GM18505 (cell line): Measurements from ENCODE around the gene JHY.
"Not testable (repeated sequence)": the region's sequence is repeated elsewhere in the genome, so short reads cannot be mapped to it uniquely, and the experiment has no call there.

Experiments used
- ATAC-seq: cut with Tn5 transposase; IDR thresholded peaks from one replicate; pipeline ENCODE4 v1.9.1; 2021; ENCODE audit not compliant: unreplicated experiment
- POLR2A ChIP-seq: IDR thresholded peaks from 4 replicates; pipeline ENCODE4 v1.6.1; 2011; ENCODE audit warnings: borderline replicate concordance; ENCODE audit not compliant: insufficient read depth, insufficient read length; ENCODE audit errors: extremely low read depth

The JHY gene

GRCh38 chr11:122861631-122862030 lies 20.9 kb upstream of the JHY start:
- no peak for TF ChIP-seq POLR2A

GRCh38 chr11:122862091-122862490 lies 20.5 kb upstream of the JHY start:
- ATAC-seq, result no peak
- no peak for TF ChIP-seq POLR2A

More at GRCh38 chr11:122861631-122862030, 20.9 kb upstream of the JHY start:
- ATAC-seq, result no peak

GRCh38 chr11:122863154-122863553 lies 19.4 kb upstream of the JHY start:
- not testable (repeated sequence) for ATAC-seq

GRCh38 chr11:122863704-122864326 lies 18.7 kb upstream of the JHY start:
- no peak for TF ChIP-seq POLR2A
- ATAC-seq, result no peak

GRCh38 chr11:122864386-122865115 lies 18.0 kb upstream of the JHY start:
- ATAC-seq, result no peak
- no peak for TF ChIP-seq POLR2A

GRCh38 chr11:122869622-122870021 lies 12.9 kb upstream of the JHY start:
- no peak for ATAC-seq
- TF ChIP-seq POLR2A, result no peak

- ATAC-seq, result no peak
- no peak for TF ChIP-seq POLR2A
These were observed 11.3 kb upstream of the JHY start for GRCh38 chr11:122871302-122871701.

- ATAC-seq, result no peak
- TF ChIP-seq POLR2A, result no peak
These were observed 10.5 kb upstream of the JHY start for GRCh38 chr11:122872046-122872445.

- ATAC-seq, result no peak
- TF ChIP-seq POLR2A, result no peak
These were observed 7.6 kb upstream of the JHY start for GRCh38 chr11:122874991-122875390.

- no peak for TF ChIP-seq POLR2A
- no peak for ATAC-seq
These were observed 4.8 kb upstream of the JHY start for GRCh38 chr11:122877732-122878131.

GRCh38 chr11:122879785-122880184 lies 2.8 kb upstream of the JHY start:
- ATAC-seq, result no peak
- no peak for TF ChIP-seq POLR2A

- ATAC-seq, result peak; percentile 68
- peak; percentile 55 for TF ChIP-seq POLR2A
These were observed 492 bp downstream of the JHY start for GRCh38 chr11:122882857-122883645.

GRCh38 chr11:122883646-122883979 lies 1.1 kb downstream of the JHY start:
- no peak for ATAC-seq
- no peak for TF ChIP-seq POLR2A

GRCh38 chr11:122888162-122888561 lies 5.6 kb downstream of the JHY start:
- TF ChIP-seq POLR2A, result no peak
- no peak for ATAC-seq
